ENCODE measurements around the gene TENT5A. TPM values are rescaled to one million over a fixed set of nuclear protein-coding genes. Genes with fewer than 3 reads are reported as not detected.
"Not testable (repeated sequence)": the region's sequence is repeated elsewhere in the genome, so short reads cannot be mapped to it uniquely, and the experiment has no call there.

TENT5A gene
- 0.68 and 1.6 TPM in 2 replicates for total RNA-seq

- DNase-seq (ENCODE audit: extremely low read depth, low read depth, low spot score) = no peak
Observed at GRCh38 chr6:81752084-81752920, at the start of gene TENT5A. Gene TENT5A (minus strand): TSS chr6:81752681. CDS start chr6:81752141, 540 bp downstream.

GRCh38 chr6:81801489-81801888, 49.0 kb upstream of the TENT5A start:
- no peak for DNase-seq (ENCODE audit: extremely low read depth, low read depth, low spot score)

DNA sequence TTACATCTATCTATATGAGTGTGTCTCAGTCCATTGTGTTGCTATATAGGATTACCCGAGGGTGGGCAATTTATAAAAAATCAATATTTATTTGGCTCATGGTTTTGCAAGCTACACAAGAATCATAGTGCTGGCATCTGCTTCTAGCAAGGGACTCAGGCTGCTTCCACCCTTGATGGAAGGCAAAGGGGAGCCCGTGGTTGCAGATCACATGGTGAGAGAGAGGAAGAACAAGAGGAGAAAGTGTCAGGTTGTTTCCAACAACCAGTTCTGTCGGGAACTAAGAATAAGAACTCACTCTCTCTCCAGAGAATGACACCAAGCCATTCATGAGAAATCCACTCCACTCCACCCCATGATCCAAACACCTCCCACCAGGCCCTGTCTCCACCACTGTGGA, 48.2 kb upstream of the TENT5A start:
- no peak for DNase-seq (ENCODE audit: extremely low read depth, low read depth, low spot score)

- no peak for DNase-seq (ENCODE audit: extremely low read depth, low read depth, low spot score)
Observed at GRCh38 chr6:81799323-81799722, 46.8 kb upstream of the TENT5A start.

GRCh38 chr6:81797591-81797990, 45.1 kb upstream of the TENT5A start:
- no peak for DNase-seq (ENCODE audit: extremely low read depth, low read depth, low spot score)

DNA sequence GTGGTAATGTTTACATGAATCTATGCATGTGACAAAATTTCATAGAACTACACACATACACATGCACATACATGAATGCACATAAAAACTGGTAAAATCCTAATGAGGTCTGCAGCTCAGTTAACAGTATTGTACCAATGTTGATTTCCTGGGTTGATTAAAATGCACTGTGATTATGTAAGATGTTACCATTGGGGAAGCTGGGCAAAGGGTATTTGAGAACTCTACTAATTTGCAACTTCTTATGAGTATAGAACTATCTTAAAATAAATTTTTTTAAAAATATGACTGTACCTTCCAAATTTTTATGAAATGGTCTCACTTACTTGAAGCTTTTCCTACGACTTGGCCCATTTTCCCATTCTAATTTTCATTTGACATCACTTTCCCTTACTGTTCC, 43.4 kb upstream of the TENT5A start:
- no peak for DNase-seq (ENCODE audit: extremely low read depth, low read depth, low spot score)

GRCh38 chr6:81793821-81794475, 41.5 kb upstream of the TENT5A start:
- DNase-seq (ENCODE audit: extremely low read depth, low read depth, low spot score) = no peak

DNA sequence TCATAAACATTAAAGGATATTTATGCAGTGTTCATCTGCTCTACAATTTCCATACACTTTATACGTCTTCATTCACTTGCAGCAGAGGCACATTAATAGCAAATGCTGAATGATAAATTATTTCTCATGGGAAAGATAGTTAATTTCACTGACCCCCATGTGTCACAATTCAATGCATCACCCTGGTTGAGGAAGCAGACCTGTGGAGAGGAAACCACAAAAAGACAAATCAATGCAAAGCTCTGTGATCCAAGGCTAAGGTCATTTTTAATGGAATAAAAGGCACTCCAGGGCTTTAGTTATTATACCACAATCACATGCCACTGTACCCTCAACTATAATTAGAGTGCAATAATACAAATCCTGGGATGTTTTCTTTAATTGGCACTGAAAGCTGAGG, 40.3 kb upstream of the TENT5A start:
- DNase-seq (ENCODE audit: extremely low read depth, low read depth, low spot score) = no peak

GRCh38 chr6:81791756-81792155, 39.3 kb upstream of the TENT5A start:
- no peak for DNase-seq (ENCODE audit: extremely low read depth, low read depth, low spot score)

DNA sequence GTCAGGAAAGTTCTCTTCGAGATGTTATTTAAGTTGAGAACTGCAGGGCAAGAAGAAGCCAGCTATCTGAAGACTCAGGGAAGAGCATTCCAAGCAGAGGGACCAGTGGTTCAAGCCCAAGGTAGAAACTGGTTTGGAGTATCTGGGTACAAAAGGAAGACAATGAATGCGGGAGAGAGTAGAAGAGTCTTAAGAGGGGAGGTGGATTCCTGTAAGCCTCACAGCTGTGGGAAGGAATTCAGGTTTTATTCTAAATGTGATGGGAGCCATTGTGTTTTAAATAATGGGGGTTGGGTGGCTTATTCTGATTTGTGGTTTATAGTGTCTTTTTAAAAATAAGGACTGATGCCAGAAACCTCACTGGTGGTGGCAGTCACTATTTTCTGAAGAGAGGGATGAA, 37.6 kb upstream of the TENT5A start:
- no peak for DNase-seq (ENCODE audit: extremely low read depth, low read depth, low spot score)

GRCh38 chr6:81789291-81789690, 36.8 kb upstream of the TENT5A start:
- DNase-seq (ENCODE audit: extremely low read depth, low read depth, low spot score) = no peak

DNA sequence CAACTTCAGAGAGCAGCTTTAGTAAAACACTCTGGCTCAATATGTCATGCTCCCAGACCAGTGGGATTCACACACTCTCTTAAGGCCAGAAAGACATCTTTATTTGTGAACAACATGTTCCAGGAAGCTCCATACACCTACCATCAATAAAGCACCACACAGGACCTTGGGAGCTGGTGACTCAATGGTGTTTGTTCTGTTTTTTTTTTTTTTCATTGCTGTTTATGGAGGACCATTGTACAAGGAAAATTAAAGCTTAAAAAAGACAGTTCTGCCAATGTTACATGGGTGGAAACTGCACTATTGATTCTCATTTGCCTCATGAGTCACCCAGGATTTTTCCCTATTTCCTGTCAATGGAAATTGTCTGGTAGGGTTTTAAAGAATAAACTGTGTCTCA, 36.3 kb upstream of the TENT5A start:
- DNase-seq (ENCODE audit: extremely low read depth, low read depth, low spot score) = no peak

GRCh38 chr6:81787313-81788068, 35.0 kb upstream of the TENT5A start:
- DNase-seq (ENCODE audit: extremely low read depth, low read depth, low spot score) = no peak

GRCh38 chr6:81786150-81786549, 33.7 kb upstream of the TENT5A start:
- no peak for DNase-seq (ENCODE audit: extremely low read depth, low read depth, low spot score)

DNA sequence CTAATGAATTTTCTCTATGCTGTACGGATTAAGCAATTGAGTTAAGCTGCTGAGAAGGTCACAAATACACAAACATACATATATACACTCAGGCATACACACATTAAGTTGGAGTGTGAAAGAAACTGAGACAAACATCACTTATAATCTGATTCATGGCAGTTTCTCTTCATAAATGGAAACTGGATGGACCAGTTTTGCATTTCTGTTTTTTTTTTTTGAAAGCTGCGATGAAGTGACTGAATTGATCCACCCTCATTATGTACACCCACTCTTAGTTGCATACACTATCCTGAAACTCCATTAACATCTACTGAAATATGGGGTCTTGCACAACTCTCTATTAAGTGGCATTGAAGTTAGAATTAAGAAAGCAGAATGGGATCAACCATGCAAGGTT, 32.9 kb upstream of the TENT5A start:
- no peak for DNase-seq (ENCODE audit: extremely low read depth, low read depth, low spot score)

DNA sequence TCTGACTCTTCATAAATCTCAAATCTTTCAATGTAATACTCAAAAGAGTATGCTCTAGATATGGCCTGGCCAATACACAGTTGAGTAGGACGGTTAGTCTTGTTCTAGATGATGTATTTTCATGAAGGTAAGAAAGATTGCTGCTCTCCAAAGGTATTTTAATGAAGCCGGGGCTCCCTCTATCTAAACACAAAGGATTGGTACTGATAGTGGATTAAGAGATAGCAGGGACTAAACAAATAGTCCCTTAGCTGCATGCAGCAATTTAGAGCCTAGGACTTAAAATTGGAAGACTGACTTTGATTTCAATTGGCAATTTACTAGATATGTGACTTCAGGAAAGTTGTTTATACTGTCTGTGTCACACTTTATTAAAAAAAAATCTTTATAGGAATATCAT, 31.4 kb upstream of the TENT5A start:
- no peak for DNase-seq (ENCODE audit: extremely low read depth, low read depth, low spot score)

DNA sequence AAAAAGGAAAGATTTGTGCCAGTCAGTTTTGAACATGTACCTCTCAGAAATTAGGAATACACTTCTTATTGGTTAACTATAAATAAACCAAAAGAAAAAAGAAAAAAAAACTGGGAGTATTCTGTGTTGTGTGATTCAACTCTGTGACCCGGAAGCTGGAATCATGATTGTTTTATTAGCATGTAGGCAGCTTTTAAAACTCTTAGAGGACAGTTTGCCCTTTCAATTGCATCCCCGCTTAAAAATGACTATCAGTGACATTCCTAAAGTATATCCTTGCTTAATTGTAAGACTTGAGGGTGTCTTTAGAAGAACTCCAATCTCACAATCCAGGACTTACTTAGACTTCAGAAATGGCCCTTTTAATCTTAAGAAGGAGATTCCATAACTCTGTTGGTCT, 29.1 kb upstream of the TENT5A start:
- DNase-seq (ENCODE audit: extremely low read depth, low read depth, low spot score) = no peak

DNA sequence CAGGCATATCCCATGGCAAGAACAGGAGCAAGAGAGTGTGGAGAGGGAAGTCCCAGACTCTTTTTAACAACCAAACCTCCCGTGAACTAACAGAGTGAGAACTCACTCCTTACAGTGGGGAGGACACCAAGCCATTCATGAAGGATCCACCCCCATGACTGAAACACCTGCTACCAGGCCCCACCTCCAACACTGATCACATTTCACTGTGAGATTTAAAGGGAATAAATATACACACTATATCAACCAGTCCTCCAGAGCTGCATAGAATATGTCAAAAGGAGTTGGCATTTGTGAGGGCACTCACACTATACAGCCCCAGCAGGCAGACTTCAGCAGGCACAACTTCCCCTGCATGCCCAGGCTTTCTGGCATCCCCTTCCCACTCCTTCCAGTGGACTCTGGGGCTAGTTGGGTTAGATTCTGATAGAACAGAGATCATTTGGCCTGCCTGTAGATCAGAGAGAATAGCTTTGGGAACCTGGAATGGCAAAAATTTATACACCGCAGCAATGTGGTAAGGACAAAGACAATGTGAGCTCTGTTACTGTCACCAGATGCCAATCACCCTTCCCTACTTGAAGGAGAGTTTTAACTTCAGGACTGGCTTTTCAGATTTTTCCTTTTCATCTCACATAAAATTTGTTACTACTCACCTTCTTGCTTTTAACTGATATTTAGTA, 25.2 kb upstream of the TENT5A start:
- DNase-seq (ENCODE audit: extremely low read depth, low read depth, low spot score) = no peak

DNA sequence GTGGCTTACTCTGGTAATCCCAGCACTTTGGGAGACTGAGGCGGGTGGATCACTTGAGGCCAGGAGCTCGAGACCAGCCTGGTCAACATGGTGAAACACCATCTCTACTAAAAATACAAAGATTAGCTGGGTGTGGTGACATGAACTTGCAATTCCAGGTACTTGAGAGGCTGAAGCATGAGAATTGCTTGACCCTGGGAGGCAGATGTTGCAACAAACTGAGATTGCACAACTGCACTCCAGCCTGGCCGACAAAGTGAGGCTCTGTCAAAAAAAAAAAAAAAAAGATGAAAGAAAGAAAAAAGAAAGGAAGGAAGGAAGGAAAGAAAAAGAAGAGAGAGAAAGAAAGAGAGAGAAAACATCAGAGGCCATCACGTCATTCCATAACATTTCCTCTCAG, 23.7 kb upstream of the TENT5A start:
- not testable (repeated sequence) for DNase-seq (ENCODE audit: extremely low read depth, low read depth, low spot score)

GRCh38 chr6:81774542-81774941, 22.1 kb upstream of the TENT5A start:
- no peak for DNase-seq (ENCODE audit: extremely low read depth, low read depth, low spot score)

GRCh38 chr6:81773887-81774286, 21.4 kb upstream of the TENT5A start:
- DNase-seq (ENCODE audit: extremely low read depth, low read depth, low spot score) = no peak

All from glomerular endothelial cell (primary cell).